GM06990 (cell line): ENCODE measurements around the gene SP3.
"Not testable (repeated sequence)": the region's sequence is repeated elsewhere in the genome, so short reads cannot be mapped to it uniquely, and the experiment has no call there.

Experiments
- DNase-seq: peaks from one replicate; pipeline ENCODE4 v3.0.0-alpha.2; 2011; ENCODE audit not compliant: insufficient read length; ENCODE audit errors: extremely low read depth
- H3K27me3 ChIP-seq: replicated peaks from 2 replicates; pipeline ENCODE4 v1.6.0; 2011; ENCODE audit warnings: low read length; ENCODE audit not compliant: control insufficient read depth, insufficient read depth
- H3K36me3 ChIP-seq: 2 replicates; pipeline ENCODE4 v1.5.1; 2011; ENCODE audit warnings: low read length; ENCODE audit not compliant: control insufficient read depth, insufficient read depth
- H3K4me3 ChIP-seq: replicated peaks from 2 replicates; pipeline ENCODE4 v1.5.1; 2011; ENCODE audit warnings: low read depth, mild to moderate bottlenecking, control low read depth, low read length
- CTCF ChIP-seq: IDR thresholded peaks from 2 replicates; pipeline ENCODE4 v1.5.1; 2011; ENCODE audit warnings: low read length, control low read depth, mild to moderate bottlenecking, inconsistent platforms; ENCODE audit not compliant: insufficient read depth, poor library complexity, severe bottlenecking

SP3 gene

GRCh38 chr2:173892341-173892740, 72.8 kb downstream of the SP3 start:
- no peak overlapping the region for H3K4me3 ChIP-seq
- no peak for DNase-seq
- TF ChIP-seq CTCF, result no peak
- no peaks in the 10 kb centered on the region for H3K36me3 ChIP-seq
- H3K27me3 ChIP-seq, result no peaks in the 10 kb centered on the region

- no peaks in the 10 kb centered on the region for H3K36me3 ChIP-seq
- no peaks in the 10 kb centered on the region for H3K27me3 ChIP-seq
- no peak for TF ChIP-seq CTCF
- no peak for DNase-seq
- no peak overlapping the region for H3K4me3 ChIP-seq
These were observed 73.7 kb downstream of the SP3 start for GRCh38 chr2:173891315-173892037.

GRCh38 chr2:173889464-173889863, 75.7 kb downstream of the SP3 start:
- H3K27me3 ChIP-seq, DNase-seq, H3K36me3 ChIP-seq, H3K4me3 ChIP-seq: not testable (repeated sequence)

- TF ChIP-seq CTCF, result no peak
- H3K27me3 ChIP-seq, result no peaks in the 10 kb centered on the region
- H3K36me3 ChIP-seq, result no peaks in the 10 kb centered on the region
- H3K4me3 ChIP-seq, result no peak overlapping the region
- no peak for DNase-seq
These were observed 78.6 kb downstream of the SP3 start for GRCh38 chr2:173886613-173887012.

GRCh38 chr2:173884025-173884802, 81.0 kb downstream of the SP3 start:
- Histone ChIP-seq H3K36me3 (no peaks in the 10 kb centered on the region), H3K4me3 (no peak overlapping the region), H3K27me3 (no peaks in the 10 kb centered on the region)
- peak; percentile 53 for TF ChIP-seq CTCF
- no peak for DNase-seq

- DNase-seq, result no peak
These were observed 83.3 kb downstream of the SP3 start for GRCh38 chr2:173881886-173882285.

More at GRCh38 chr2:173881886-173882285, 83.3 kb downstream of the SP3 start:
- Histone ChIP-seq H3K36me3 (no peaks in the 10 kb centered on the region), H3K4me3 (no peak overlapping the region), H3K27me3 (no peaks in the 10 kb centered on the region)
- no peak for TF ChIP-seq CTCF
